ENCODE results near the gene TRPM5.
A peak's percentile ranks its signal among the peaks of the same experiment; 100 is the strongest.

The TRPM5 gene

DNA sequence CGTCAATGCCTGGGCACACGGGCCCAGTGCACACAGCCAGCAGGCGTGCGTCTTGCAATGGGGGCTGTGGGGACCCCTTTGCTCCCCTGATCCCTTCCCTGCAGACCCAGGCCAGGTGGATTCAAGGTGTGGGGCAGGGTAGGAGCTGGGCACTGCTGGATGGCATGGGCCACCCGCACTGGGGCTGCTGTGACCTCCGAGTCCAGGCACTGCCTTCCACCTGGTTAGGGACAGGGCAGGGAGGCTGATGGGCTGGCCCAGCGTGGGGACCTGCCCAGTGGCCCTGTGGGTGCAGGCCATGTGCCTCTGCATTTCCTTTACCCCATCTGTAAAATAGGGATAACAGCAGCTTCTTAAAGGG lies 23.4 kb upstream of the TRPM5 start:
- no peaks in the 10 kb centered on the region for H3K9me3 ChIP-seq (ENCODE audit: control insufficient read depth in 1 of 2, low read length in 2 of 2)
- no peaks in the 10 kb centered on the region for H3K4me1 ChIP-seq (ENCODE audit: control insufficient read depth in 1 of 2, insufficient read depth in 2 of 2, low read length in 2 of 2)
- no peak overlapping the region for H3K27ac ChIP-seq (ENCODE audit: low read length)
- no peak overlapping the region for H3K4me3 ChIP-seq (ENCODE audit: low read depth in 1 of 2, low read length in 2 of 2)
- H3K27me3 ChIP-seq (ENCODE audit: low read depth, low read length) = no peaks in the 10 kb centered on the region
- H3K36me3 ChIP-seq (ENCODE audit: control insufficient read depth in 1 of 2, insufficient read depth in 2 of 2, low read length in 2 of 2) = no peaks in the 10 kb centered on the region

- Histone ChIP-seq H3K27ac (ENCODE audit: low read length) (no peak overlapping the region), H3K4me3 (ENCODE audit: low read depth in 1 of 2, low read length in 2 of 2) (no peak overlapping the region)
Observed at GRCh38 chr11:2466869-2467694, 22.8 kb upstream of the TRPM5 start.

DNA sequence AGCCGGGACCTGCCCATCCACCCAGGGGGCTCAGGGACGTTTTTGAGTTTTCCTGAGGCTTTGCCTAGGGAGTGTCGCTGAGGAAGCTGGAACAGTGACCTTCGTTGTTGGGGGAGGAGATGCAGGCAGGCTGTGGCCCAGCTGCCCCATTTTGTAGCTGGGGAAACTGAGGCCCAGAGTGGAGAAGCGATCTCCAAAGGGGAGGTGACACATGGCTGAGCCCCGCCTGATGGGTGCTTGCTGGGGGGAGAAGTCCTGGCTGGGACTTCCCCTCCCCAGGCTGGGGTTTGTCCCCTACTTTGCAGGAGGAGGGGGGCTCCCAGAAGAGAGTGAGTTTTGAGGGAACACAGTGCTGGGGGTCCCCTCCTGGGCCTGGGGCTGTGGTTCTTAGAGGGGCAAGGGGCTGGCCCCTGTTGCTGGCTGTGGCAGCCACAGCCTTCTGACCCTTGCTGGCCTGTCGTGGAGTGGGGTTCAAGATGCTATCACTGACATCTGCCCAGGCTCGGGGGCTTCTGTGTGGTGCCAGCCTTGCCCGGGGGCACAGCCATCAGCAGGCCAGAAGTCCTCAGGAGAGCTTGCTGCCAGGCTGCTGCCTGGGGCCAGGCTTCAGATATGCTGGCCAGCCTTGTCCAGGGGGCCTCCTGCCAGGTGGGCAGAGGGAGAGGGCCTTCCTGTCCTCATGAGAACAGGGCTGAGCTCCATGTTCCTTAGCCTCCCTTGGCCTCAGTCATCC lies 21.9 kb upstream of the TRPM5 start:
- Histone ChIP-seq H3K9me3 (ENCODE audit: control insufficient read depth in 1 of 2, low read length in 2 of 2) (no peaks in the 10 kb centered on the region), H3K4me3 (ENCODE audit: low read depth in 1 of 2, low read length in 2 of 2) (no peak overlapping the region), H3K36me3 (ENCODE audit: control insufficient read depth in 1 of 2, insufficient read depth in 2 of 2, low read length in 2 of 2) (no peaks in the 10 kb centered on the region), H3K4me1 (ENCODE audit: control insufficient read depth in 1 of 2, insufficient read depth in 2 of 2, low read length in 2 of 2) (no peaks in the 10 kb centered on the region), H3K27ac (ENCODE audit: low read length) (no peak overlapping the region), H3K27me3 (ENCODE audit: low read depth, low read length) (no peaks in the 10 kb centered on the region)

More at GRCh38 chr11:2466869-2467694, 22.8 kb upstream of the TRPM5 start:
- Histone ChIP-seq H3K9me3 (ENCODE audit: control insufficient read depth in 1 of 2, low read length in 2 of 2) (no peaks in the 10 kb centered on the region), H3K36me3 (ENCODE audit: control insufficient read depth in 1 of 2, insufficient read depth in 2 of 2, low read length in 2 of 2) (no peaks in the 10 kb centered on the region), H3K27me3 (ENCODE audit: low read depth, low read length) (no peaks in the 10 kb centered on the region), H3K4me1 (ENCODE audit: control insufficient read depth in 1 of 2, insufficient read depth in 2 of 2, low read length in 2 of 2) (no peaks in the 10 kb centered on the region)

- Histone ChIP-seq H3K4me1 (ENCODE audit: control insufficient read depth in 1 of 2, insufficient read depth in 2 of 2, low read length in 2 of 2) (no peaks in the 10 kb centered on the region), H3K4me3 (ENCODE audit: low read depth in 1 of 2, low read length in 2 of 2) (no peak overlapping the region), H3K36me3 (ENCODE audit: control insufficient read depth in 1 of 2, insufficient read depth in 2 of 2, low read length in 2 of 2) (no peaks in the 10 kb centered on the region), H3K27ac (ENCODE audit: low read length) (no peak overlapping the region), H3K27me3 (ENCODE audit: low read depth, low read length) (no peaks in the 10 kb centered on the region), H3K9me3 (ENCODE audit: control insufficient read depth in 1 of 2, low read length in 2 of 2) (no peaks in the 10 kb centered on the region)
Observed at GRCh38 chr11:2465202-2466068, 21.1 kb upstream of the TRPM5 start.

DNA sequence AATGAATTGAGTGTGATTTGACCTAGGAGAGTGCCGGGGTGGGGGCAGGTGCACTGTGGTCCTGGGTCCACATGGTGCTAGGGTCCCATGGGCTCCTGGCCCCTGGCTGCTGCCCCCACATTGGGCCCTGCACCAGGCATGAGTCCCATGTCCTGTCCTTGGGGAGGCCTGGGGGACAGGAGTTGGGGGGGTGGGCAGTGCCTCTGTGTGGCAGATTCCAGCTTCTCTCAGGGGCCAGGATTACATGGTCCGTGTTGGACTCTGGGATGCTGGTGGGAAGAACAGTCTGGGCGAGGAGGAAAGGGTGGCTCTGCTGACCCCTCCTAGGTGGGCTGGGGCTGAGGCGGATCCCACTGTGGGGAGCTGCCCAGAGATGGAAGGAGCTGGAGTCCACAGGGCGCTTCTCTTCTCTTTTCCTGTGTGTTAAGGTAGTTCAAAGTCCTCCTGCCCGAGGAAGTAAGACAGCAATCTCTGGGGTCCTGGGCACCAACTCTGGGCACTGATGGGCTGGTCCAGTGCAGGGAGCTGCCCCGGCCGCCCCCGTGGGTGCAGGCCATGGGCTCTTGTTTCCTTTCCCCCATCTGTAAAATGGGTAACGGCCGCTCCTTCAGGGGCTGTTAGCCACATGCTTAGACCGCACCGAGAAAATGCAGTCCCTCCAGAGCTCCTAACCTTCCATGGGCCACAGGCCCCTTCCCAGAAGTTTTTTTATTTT lies 20.3 kb upstream of the TRPM5 start:
- no peak overlapping the region for H3K4me3 ChIP-seq (ENCODE audit: low read depth in 1 of 2, low read length in 2 of 2)
- H3K27ac ChIP-seq (ENCODE audit: low read length) = no peak overlapping the region
- H3K4me1 ChIP-seq (ENCODE audit: control insufficient read depth in 1 of 2, insufficient read depth in 2 of 2, low read length in 2 of 2) = no peaks in the 10 kb centered on the region

DNA sequence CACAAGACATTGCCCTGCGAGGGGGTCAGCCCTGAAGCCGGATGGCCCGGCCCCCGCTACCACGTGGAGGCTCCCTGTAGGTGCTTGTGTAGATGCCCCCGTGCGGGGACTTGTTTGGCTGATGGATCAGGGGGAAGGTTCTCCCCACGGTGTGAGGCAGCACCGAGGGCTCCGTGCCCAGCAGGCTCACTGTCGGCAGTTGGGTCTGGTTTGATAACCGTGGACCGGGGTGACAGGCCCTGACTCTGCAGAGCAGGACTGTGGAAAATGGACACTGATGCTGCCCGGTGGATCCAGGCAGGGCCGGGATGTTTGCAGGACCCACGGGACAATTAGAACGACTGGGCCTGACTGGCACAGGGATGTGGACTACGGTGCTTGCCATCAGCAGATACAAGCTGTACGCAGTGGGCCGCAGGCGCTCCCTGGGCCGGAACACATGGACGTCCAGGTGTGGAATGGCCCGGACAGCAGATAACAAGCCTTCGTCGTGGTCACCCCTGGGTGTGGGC lies 19.5 kb upstream of the TRPM5 start:
- Histone ChIP-seq H3K27ac (ENCODE audit: low read length) (no peak overlapping the region), H3K36me3 (ENCODE audit: control insufficient read depth in 1 of 2, insufficient read depth in 2 of 2, low read length in 2 of 2) (no peaks in the 10 kb centered on the region), H3K27me3 (ENCODE audit: low read depth, low read length) (no peaks in the 10 kb centered on the region), H3K4me3 (ENCODE audit: low read depth in 1 of 2, low read length in 2 of 2) (no peak overlapping the region), H3K4me1 (ENCODE audit: control insufficient read depth in 1 of 2, insufficient read depth in 2 of 2, low read length in 2 of 2) (no peaks in the 10 kb centered on the region), H3K9me3 (ENCODE audit: control insufficient read depth in 1 of 2, low read length in 2 of 2) (no peaks in the 10 kb centered on the region)

More for the DNA sequence above, 20.3 kb upstream of the TRPM5 start:
- H3K36me3 ChIP-seq (ENCODE audit: control insufficient read depth in 1 of 2, insufficient read depth in 2 of 2, low read length in 2 of 2) = no peaks in the 10 kb centered on the region
- no peaks in the 10 kb centered on the region for H3K27me3 ChIP-seq (ENCODE audit: low read depth, low read length)
- H3K9me3 ChIP-seq (ENCODE audit: control insufficient read depth in 1 of 2, low read length in 2 of 2) = no peaks in the 10 kb centered on the region

GRCh38 chr11:2462986-2463765 lies 18.9 kb upstream of the TRPM5 start:
- peak overlapping the region; percentile 31 for H3K27ac ChIP-seq (ENCODE audit: low read length)
- no peaks in the 10 kb centered on the region for H3K27me3 ChIP-seq (ENCODE audit: low read depth, low read length)
- no peaks in the 10 kb centered on the region for H3K9me3 ChIP-seq (ENCODE audit: control insufficient read depth in 1 of 2, low read length in 2 of 2)
- H3K4me3 ChIP-seq (ENCODE audit: low read depth in 1 of 2, low read length in 2 of 2) = no peak overlapping the region
- H3K36me3 ChIP-seq (ENCODE audit: control insufficient read depth in 1 of 2, insufficient read depth in 2 of 2, low read length in 2 of 2) = no peaks in the 10 kb centered on the region
- no peaks in the 10 kb centered on the region for H3K4me1 ChIP-seq (ENCODE audit: control insufficient read depth in 1 of 2, insufficient read depth in 2 of 2, low read length in 2 of 2)

DNA sequence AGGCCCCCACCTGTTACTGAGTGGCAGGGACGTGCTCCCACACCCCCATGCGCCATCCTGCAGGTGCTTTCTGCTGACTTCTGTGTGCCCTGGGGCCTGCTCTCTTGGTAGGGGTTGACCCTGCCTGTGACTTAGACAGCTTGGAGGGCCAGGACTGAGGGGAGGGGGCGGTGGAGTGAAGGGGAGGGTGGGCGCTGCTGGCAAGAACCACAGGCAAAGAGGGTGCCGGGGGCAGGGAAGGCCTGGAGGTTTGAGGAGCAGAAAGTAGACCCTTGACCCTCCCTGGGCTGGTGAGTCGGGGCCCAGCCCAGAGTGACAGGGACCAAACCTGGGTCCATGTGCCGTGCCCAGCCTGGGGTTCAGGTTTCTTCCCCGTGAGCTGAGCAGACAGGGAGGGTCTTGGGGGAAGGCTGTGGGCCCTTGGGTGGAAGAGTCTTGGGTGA lies 18.2 kb upstream of the TRPM5 start:
- Histone ChIP-seq H3K36me3 (ENCODE audit: control insufficient read depth in 1 of 2, insufficient read depth in 2 of 2, low read length in 2 of 2) (no peaks in the 10 kb centered on the region), H3K4me1 (ENCODE audit: control insufficient read depth in 1 of 2, insufficient read depth in 2 of 2, low read length in 2 of 2) (no peaks in the 10 kb centered on the region), H3K27ac (ENCODE audit: low read length) (peak overlapping the region; percentile 31), H3K4me3 (ENCODE audit: low read depth in 1 of 2, low read length in 2 of 2) (no peak overlapping the region), H3K27me3 (ENCODE audit: low read depth, low read length) (no peaks in the 10 kb centered on the region), H3K9me3 (ENCODE audit: control insufficient read depth in 1 of 2, low read length in 2 of 2) (no peaks in the 10 kb centered on the region)

DNA sequence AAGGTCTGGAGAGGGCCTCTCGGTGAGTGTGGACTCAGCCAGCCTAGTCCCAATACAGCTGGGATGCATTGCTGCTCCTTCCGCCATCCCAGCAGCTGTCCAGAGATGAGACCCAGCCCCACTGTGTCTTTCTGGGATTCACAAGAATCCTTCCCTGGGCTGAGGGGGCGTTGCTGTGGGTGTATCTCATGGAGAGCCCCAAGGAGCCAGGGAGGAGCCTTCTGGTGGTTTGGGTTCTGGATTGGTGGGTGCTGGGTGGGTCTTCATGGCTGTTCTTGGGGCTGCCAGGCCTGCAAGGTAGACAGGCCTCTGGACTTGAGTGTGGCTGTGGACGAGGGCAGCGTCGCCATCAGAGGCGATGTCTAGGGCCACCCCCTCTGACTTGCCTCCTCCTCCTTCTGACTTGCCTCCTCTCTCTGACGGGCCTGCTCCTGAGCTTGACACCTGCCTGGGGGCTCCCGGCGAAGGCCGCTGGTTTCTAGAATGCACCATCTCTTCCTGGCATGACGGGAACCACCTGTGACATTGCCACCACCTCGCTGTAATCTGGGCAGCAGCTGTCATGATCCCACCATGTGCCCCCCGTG lies 17.7 kb upstream of the TRPM5 start:
- H3K27me3 ChIP-seq (ENCODE audit: low read depth, low read length) = no peaks in the 10 kb centered on the region
- no peaks in the 10 kb centered on the region for H3K4me1 ChIP-seq (ENCODE audit: control insufficient read depth in 1 of 2, insufficient read depth in 2 of 2, low read length in 2 of 2)
- no peak overlapping the region for H3K27ac ChIP-seq (ENCODE audit: low read length)
- no peaks in the 10 kb centered on the region for H3K36me3 ChIP-seq (ENCODE audit: control insufficient read depth in 1 of 2, insufficient read depth in 2 of 2, low read length in 2 of 2)
- no peak overlapping the region for H3K4me3 ChIP-seq (ENCODE audit: low read depth in 1 of 2, low read length in 2 of 2)
- H3K9me3 ChIP-seq (ENCODE audit: control insufficient read depth in 1 of 2, low read length in 2 of 2) = no peaks in the 10 kb centered on the region

Measured in muscle layer of duodenum (tissue), 2 donors.